Type B pancreatic cell (in vitro differentiated cells): ENCODE results near the gene OR3A3. TPM values are rescaled to one million over a fixed set of nuclear protein-coding genes. Genes with fewer than 3 reads are reported as not detected.
"Not testable (repeated sequence)": the region's sequence is repeated elsewhere in the genome, so short reads cannot be mapped to it uniquely, and the experiment has no call there.

Experiments
- DNase-seq: peaks from one replicate; pipeline ENCODE4 v3.0.0; 2021; ENCODE audit warnings: mixed read lengths; ENCODE audit not compliant: unreplicated experiment; ENCODE audit errors: extremely low spot score
- H3K27ac Mint-ChIP-seq: 2 replicates; pipeline ENCODE4 v1.8.0; 2021; ENCODE audit warnings: mild to moderate bottlenecking, mixed read lengths
- H3K27me3 Mint-ChIP-seq: 2 replicates; pipeline ENCODE4 v1.8.0; 2021; ENCODE audit warnings: mixed read lengths
- H3K36me3 Mint-ChIP-seq: 2 replicates; pipeline ENCODE4 v1.8.0; 2021; ENCODE audit warnings: mixed read lengths
- H3K4me1 Mint-ChIP-seq: one replicate; pipeline ENCODE4 v1.8.0; 2021; ENCODE audit warnings: mixed read lengths; ENCODE audit not compliant: unreplicated experiment
- H3K4me3 Mint-ChIP-seq: 2 replicates; pipeline ENCODE4 v1.8.0; 2021; ENCODE audit warnings: mild to moderate bottlenecking, mixed read lengths
- H3K9me3 Mint-ChIP-seq: 2 replicates; pipeline ENCODE4 v1.8.0; 2021; ENCODE audit warnings: mixed read lengths
- CTCF ChIP-seq: fragments of 200-600 bp; sonication (generic); conservative IDR thresholded peaks from 2 replicates; pipeline ENCODE4 v1.5.0; 2021; ENCODE audit warnings: antibody characterized with exemption, mild to moderate bottlenecking
- total RNA-seq: library from RNA; stranded (reverse); gene quantifications from 2 replicates; pipeline ENCODE4 v1.2.1, GENCODE V29; 2021; ENCODE audit warnings: low replicate concordance

OR3A3 gene
- total RNA-seq, 1 donor from 2014 or later = not detected

- DNase-seq = no peak
- H3K36me3 Mint-ChIP-seq = no peaks in the 10 kb centered on the region
- H3K4me1 Mint-ChIP-seq = no peaks in the 10 kb centered on the region
- H3K27me3 Mint-ChIP-seq = no peaks in the 10 kb centered on the region
- no peak for TF ChIP-seq CTCF
- H3K27ac Mint-ChIP-seq = no peak within 1 kb of the TSS
- H3K4me3 Mint-ChIP-seq = no peak within 1 kb of the TSS
- H3K9me3 Mint-ChIP-seq = peaks cover 13% of the 10 kb centered on the region
Measured at GRCh38 chr17:3398310-3398709, 12.9 kb upstream of the OR3A3 start, which contains the start of gene OR1E1. Gene OR1E1 (minus strand): TSS chr17:3398410. CDS start chr17:3398410, 0 bp downstream.

GRCh38 chr17:3400055-3400454 lies 11.1 kb upstream of the OR3A3 start:
- DNase-seq = no peak
- no peak overlapping the region for H3K27ac Mint-ChIP-seq
- peaks cover 13% of the 10 kb centered on the region for H3K9me3 Mint-ChIP-seq
- no peaks in the 10 kb centered on the region for H3K27me3 Mint-ChIP-seq
- H3K4me1 Mint-ChIP-seq = no peaks in the 10 kb centered on the region
- no peaks in the 10 kb centered on the region for H3K36me3 Mint-ChIP-seq
- TF ChIP-seq CTCF = no peak
- no peak overlapping the region for H3K4me3 Mint-ChIP-seq

GRCh38 chr17:3401786-3402185 lies 9.4 kb upstream of the OR3A3 start:
- DNase-seq = no peak
- no peaks in the 10 kb centered on the region for H3K27me3 Mint-ChIP-seq
- no peaks in the 10 kb centered on the region for H3K4me1 Mint-ChIP-seq
- peaks cover 13% of the 10 kb centered on the region for H3K9me3 Mint-ChIP-seq
- H3K4me3 Mint-ChIP-seq = no peak overlapping the region
- no peaks in the 10 kb centered on the region for H3K36me3 Mint-ChIP-seq
- no peak overlapping the region for H3K27ac Mint-ChIP-seq
- TF ChIP-seq CTCF = no peak

- not testable (repeated sequence) for H3K27me3 Mint-ChIP-seq, H3K4me1 Mint-ChIP-seq, H3K27ac Mint-ChIP-seq, H3K4me3 Mint-ChIP-seq, DNase-seq, H3K36me3 Mint-ChIP-seq
- peaks cover 16% of the 10 kb centered on the region for H3K9me3 Mint-ChIP-seq
Measured at GRCh38 chr17:3403856-3404255, 7.3 kb upstream of the OR3A3 start.

- not testable (repeated sequence) for H3K27me3 Mint-ChIP-seq, H3K36me3 Mint-ChIP-seq, H3K27ac Mint-ChIP-seq, H3K4me1 Mint-ChIP-seq, H3K4me3 Mint-ChIP-seq, DNase-seq
- H3K9me3 Mint-ChIP-seq = peaks cover 12% of the 10 kb centered on the region
Measured at GRCh38 chr17:3412216-3412615, 1.0 kb downstream of the OR3A3 start.

- no peaks in the 10 kb centered on the region for H3K4me1 Mint-ChIP-seq
- no peaks in the 10 kb centered on the region for H3K27me3 Mint-ChIP-seq
- H3K36me3 Mint-ChIP-seq = no peaks in the 10 kb centered on the region
- H3K27ac Mint-ChIP-seq = no peak overlapping the region
- H3K4me3 Mint-ChIP-seq = no peak overlapping the region
- no peak for TF ChIP-seq CTCF
- DNase-seq = no peak
- peaks cover 5% of the 10 kb centered on the region for H3K9me3 Mint-ChIP-seq
Measured at GRCh38 chr17:3415610-3416009, 4.4 kb downstream of the OR3A3 start.

- DNase-seq = no peak
- TF ChIP-seq CTCF = no peak
- Mint-ChIP-seq H3K4me1 (no peaks in the 10 kb centered on the region), H3K9me3 (peaks cover 3% of the 10 kb centered on the region), H3K27ac (no peak overlapping the region), H3K36me3 (no peaks in the 10 kb centered on the region), H3K27me3 (no peaks in the 10 kb centered on the region), H3K4me3 (no peak overlapping the region)
Measured at GRCh38 chr17:3418222-3418621, 7.1 kb downstream of the OR3A3 start.

- not testable (repeated sequence) for DNase-seq, H3K9me3 Mint-ChIP-seq, H3K4me1 Mint-ChIP-seq, H3K36me3 Mint-ChIP-seq, H3K27ac Mint-ChIP-seq, H3K4me3 Mint-ChIP-seq, H3K27me3 Mint-ChIP-seq
Measured at GRCh38 chr17:3433215-3433614, 22.0 kb downstream of the OR3A3 start.
